Measurements from ENCODE around the gene CNTN1. TPM values are rescaled to one million over a fixed set of nuclear protein-coding genes. Genes with fewer than 3 reads are reported as not detected.
A peak's percentile ranks its signal among the peaks of the same experiment; 100 is the strongest.

CNTN1 gene
- total RNA-seq, 6 experiments from 2014 or later: 0.09 to 0.66 (median 0.26) TPM

DNA sequence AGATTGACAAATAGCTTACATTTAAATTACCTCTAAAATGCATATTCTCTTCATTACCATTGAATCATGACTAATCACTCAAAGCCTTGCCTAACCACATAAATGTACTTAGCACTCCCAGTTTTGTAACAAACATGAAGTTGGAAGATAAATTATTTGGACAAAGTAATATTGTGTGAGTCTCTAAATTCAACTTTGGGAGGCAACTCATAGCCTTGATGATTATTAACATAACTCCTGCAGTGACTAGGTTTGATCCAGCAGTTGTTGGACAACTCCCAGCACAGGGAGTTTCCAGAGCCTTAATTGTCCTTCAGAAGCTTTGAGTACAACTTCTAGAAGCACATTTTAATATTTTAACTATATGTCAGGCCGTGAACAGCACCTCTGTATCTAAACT lies 342.4 kb downstream of the CNTN1 start:
- intact Hi-C loops (cut with DNase I): no loop called here
- Histone ChIP-seq H3K27me3 (no peaks in the 10 kb centered on the region), H3K27ac (no peak overlapping the region), H3K36me3 (no peaks in the 10 kb centered on the region), H3K4me3 (no peak overlapping the region), H3K9me3 (no peaks in the 10 kb centered on the region), H3K4me1 (no peaks in the 10 kb centered on the region)
- 23% methylated on average over 1 of the region's 1 CpG for WGBS (ENCODE audit: insufficient coverage, low coverage, low lambda C conversion rate, missing lambda C conversion rate)
- no peak for TF ChIP-seq CTCF (IDR thresholded peaks at IDR 0.05)
- no peak for TF ChIP-seq POLR2A (IDR thresholded peaks at IDR 0.05)
- no peak for DNase-seq
- no peak for ATAC-seq

DNA sequence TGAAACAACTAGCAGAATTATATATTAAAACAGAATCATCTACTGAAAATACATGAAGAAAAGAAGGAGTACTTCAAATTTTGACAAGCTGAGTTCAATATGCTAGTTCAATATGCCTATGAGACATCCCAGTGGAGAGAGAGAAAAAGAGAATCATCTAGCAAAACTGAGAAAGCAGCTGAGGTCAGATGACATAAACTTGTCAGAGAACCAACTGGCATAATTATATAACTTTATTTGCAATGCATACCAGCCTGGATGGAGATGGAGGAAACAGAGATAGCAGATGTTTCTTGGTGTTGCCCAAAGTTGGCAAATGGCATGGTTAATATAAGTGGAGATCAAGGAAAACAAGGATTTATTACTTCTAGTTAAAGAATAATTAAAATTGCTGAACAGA lies 347.2 kb downstream of the CNTN1 start:
- TF ChIP-seq POLR2A (IDR thresholded peaks at IDR 0.05): no peak
- TF ChIP-seq CTCF (IDR thresholded peaks at IDR 0.05): no peak
- H3K27me3 ChIP-seq: no peaks in the 10 kb centered on the region
- no peaks in the 10 kb centered on the region for H3K36me3 ChIP-seq
- intact Hi-C loops (cut with DNase I): no loop called here
- no peaks in the 10 kb centered on the region for H3K4me1 ChIP-seq
- ATAC-seq (no peak), DNase-seq (no peak)
- no peaks in the 10 kb centered on the region for H3K9me3 ChIP-seq
- no peak overlapping the region for H3K4me3 ChIP-seq
- H3K27ac ChIP-seq: no peak overlapping the region

GRCh38 chr12:41045509-41045908 lies 353.3 kb downstream of the CNTN1 start:
- Histone ChIP-seq H3K27me3 (no peaks in the 10 kb centered on the region), H3K9me3 (no peaks in the 10 kb centered on the region), H3K4me3 (no peak overlapping the region), H3K27ac (no peak overlapping the region), H3K4me1 (no peaks in the 10 kb centered on the region), H3K36me3 (no peaks in the 10 kb centered on the region)
- no peak for TF ChIP-seq POLR2A (IDR thresholded peaks at IDR 0.05)
- WGBS (ENCODE audit: insufficient coverage, low coverage, low lambda C conversion rate, missing lambda C conversion rate): 50% methylated on average over 1 of the region's 1 CpG
- ATAC-seq (no peak), DNase-seq (no peak)
- intact Hi-C loops (cut with DNase I): no loop called here

GRCh38 chr12:41049033-41049432 lies 356.8 kb downstream of the CNTN1 start:
- Histone ChIP-seq H3K4me3 (no peak overlapping the region), H3K9me3 (no peaks in the 10 kb centered on the region), H3K4me1 (no peaks in the 10 kb centered on the region), H3K36me3 (no peaks in the 10 kb centered on the region), H3K27ac (no peak overlapping the region), H3K27me3 (no peaks in the 10 kb centered on the region)
- 24% methylated on average over 2 of the region's 2 CpGs for WGBS (ENCODE audit: insufficient coverage, low coverage, low lambda C conversion rate, missing lambda C conversion rate)
- TF ChIP-seq CTCF (IDR thresholded peaks at IDR 0.05): no peak
- no peak for TF ChIP-seq POLR2A (IDR thresholded peaks at IDR 0.05)
- DNase-seq (no peak), ATAC-seq (no peak)
- intact Hi-C loops (cut with DNase I): no loop called here

DNA sequence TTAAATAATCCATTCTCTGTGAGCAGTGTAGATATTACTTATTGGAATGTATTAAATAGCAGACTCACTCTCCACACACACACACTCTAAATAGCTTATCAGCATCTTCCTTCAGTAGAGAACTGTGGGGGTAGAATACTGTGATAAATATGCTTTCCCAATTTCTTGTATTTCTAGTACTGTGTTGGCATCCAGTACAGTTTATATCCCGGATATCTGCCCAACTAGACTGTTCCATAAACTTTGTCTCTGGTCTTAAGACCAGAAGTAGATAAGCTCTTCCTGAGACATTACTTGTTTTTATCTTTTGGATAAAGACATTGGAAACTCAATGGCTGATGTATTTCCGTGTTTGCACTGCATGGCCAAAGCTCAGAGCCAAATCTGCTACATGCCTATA lies 359.7 kb downstream of the CNTN1 start:
- H3K4me3 ChIP-seq: no peak overlapping the region
- intact Hi-C loops (cut with DNase I): no loop called here
- H3K27ac ChIP-seq: no peak overlapping the region
- DNase-seq (no peak), ATAC-seq (peak; percentile 64 to 82 (median 74))
- WGBS (ENCODE audit: insufficient coverage, low coverage, low lambda C conversion rate, missing lambda C conversion rate): 46% methylated on average over 2 of the region's 2 CpGs
- no peaks in the 10 kb centered on the region for H3K27me3 ChIP-seq
- no peak for TF ChIP-seq CTCF (IDR thresholded peaks at IDR 0.05)
- TF ChIP-seq POLR2A (IDR thresholded peaks at IDR 0.05): no peak
- H3K9me3 ChIP-seq: no peaks in the 10 kb centered on the region
- no peaks in the 10 kb centered on the region for H3K36me3 ChIP-seq
- H3K4me1 ChIP-seq: no peaks in the 10 kb centered on the region
